KMS-11 (cell line): Measurements from ENCODE around the gene CRYBB2.
"Not testable (repeated sequence)": the region's sequence is repeated elsewhere in the genome, so short reads cannot be mapped to it uniquely, and the experiment has no call there.

Source experiments
- H2AFZ ChIP-seq: fragments of 200-600 bp; sonication (generic); 2 replicates; pipeline ENCODE4 v1.6.1; 2016; ENCODE audit warnings: antibody characterized with exemption, mixed run types, low read depth
- H3K27ac ChIP-seq: fragments of 200-600 bp; sonication (generic); 2 replicates; pipeline ENCODE4 v1.6.1; 2016; ENCODE audit warnings: mild to moderate bottlenecking, mixed run types
- H3K27me3 ChIP-seq: fragments of 200-600 bp; sonication (generic); 2 replicates; pipeline ENCODE4 v1.6.1; 2017; ENCODE audit warnings: mild to moderate bottlenecking, low read depth, mixed run types, moderate library complexity; ENCODE audit not compliant: insufficient read depth
- H3K36me3 ChIP-seq: fragments of 200-600 bp; sonication (generic); 2 replicates; pipeline ENCODE4 v1.6.1; 2017; ENCODE audit warnings: mild to moderate bottlenecking, mixed run types; ENCODE audit not compliant: insufficient read depth
- H3K4me1 ChIP-seq: fragments of 200-600 bp; sonication (generic); 2 replicates; pipeline ENCODE4 v1.6.1; 2016; ENCODE audit warnings: mild to moderate bottlenecking, low read depth, mixed run types; ENCODE audit not compliant: poor library complexity, severe bottlenecking
- H3K4me2 ChIP-seq: fragments of 200-600 bp; sonication (generic); 2 replicates; pipeline ENCODE4 v1.7.0; 2016; ENCODE audit warnings: mild to moderate bottlenecking, mixed run types
- H3K4me3 ChIP-seq: fragments of 200-600 bp; sonication (generic); IDR thresholded peaks from 2 replicates; pipeline ENCODE4 v1.6.1; 2017; ENCODE audit warnings: low read depth, low read length, mixed read lengths; ENCODE audit not compliant: insufficient read depth
- H3K79me2 ChIP-seq: fragments of 200-600 bp; sonication (generic); 2 replicates; pipeline ENCODE4 v1.6.1; 2016; ENCODE audit warnings: low read depth, mixed run types; ENCODE audit not compliant: insufficient read depth
- H3K9ac ChIP-seq: fragments of 200-600 bp; sonication (generic); 2 replicates; pipeline ENCODE4 v1.6.1; 2016; ENCODE audit warnings: mild to moderate bottlenecking, mixed run types
- H4K20me1 ChIP-seq: fragments of 200-600 bp; sonication (generic); 2 replicates; pipeline ENCODE4 v1.6.1; 2016; ENCODE audit warnings: mild to moderate bottlenecking, mixed run types; ENCODE audit not compliant: insufficient read depth
- CTCF ChIP-seq: fragments of 200-600 bp; sonication (generic); conservative IDR thresholded peaks from 2 replicates; pipeline ENCODE4 v1.6.1; 2017; ENCODE audit warnings: low read depth, mild to moderate bottlenecking, antibody characterized with exemption, low read length, moderate library complexity, mixed read lengths

CRYBB2 gene

GRCh38 chr22:25236417-25236816, 17.0 kb downstream of the CRYBB2 start:
- H3K9ac ChIP-seq: no peak overlapping the region
- H3K27ac ChIP-seq: no peak overlapping the region
- no peaks in the 10 kb centered on the region for H3K27me3 ChIP-seq
- H3K4me3 ChIP-seq: no peak overlapping the region
- H3K4me2 ChIP-seq: peak overlapping the region; percentile 49
- no peaks in the 10 kb centered on the region for H3K36me3 ChIP-seq
- peak overlapping the region; percentile 99 for H2AFZ ChIP-seq
- H3K4me1 ChIP-seq: no peaks in the 10 kb centered on the region
- H3K79me2 ChIP-seq: no peaks in the 10 kb centered on the region
- H4K20me1 ChIP-seq: no peaks in the 10 kb centered on the region
- TF ChIP-seq CTCF: no peak

DNA sequence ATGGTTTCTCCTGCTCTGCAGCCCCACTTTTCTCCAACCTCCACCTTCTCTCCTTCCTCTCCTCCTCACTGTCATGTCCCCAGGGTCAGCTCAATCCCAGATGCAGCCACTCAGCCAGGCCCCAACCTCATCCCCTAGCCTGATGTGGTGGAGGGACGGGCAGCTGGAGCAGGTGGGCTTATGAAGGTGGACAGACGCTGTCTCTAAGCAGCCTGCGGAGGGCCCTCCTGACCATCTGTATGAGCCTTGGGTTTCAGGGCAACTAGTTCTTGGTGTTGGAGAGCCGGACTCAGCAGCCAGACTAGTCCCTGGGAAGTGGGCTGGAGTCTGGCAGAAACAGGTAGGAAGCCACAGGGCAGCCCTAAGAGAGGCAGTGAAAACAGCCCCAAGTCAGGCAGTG, 18.1 kb downstream of the CRYBB2 start:
- Histone ChIP-seq H3K4me3 (no peak overlapping the region), H3K4me1 (no peaks in the 10 kb centered on the region), H3K4me2 (no peak overlapping the region), H3K27me3 (no peaks in the 10 kb centered on the region), H3K27ac (no peak overlapping the region), H3K79me2 (no peaks in the 10 kb centered on the region), H3K9ac (no peak overlapping the region), H3K36me3 (no peaks in the 10 kb centered on the region), H2AFZ (no peak overlapping the region), H4K20me1 (no peaks in the 10 kb centered on the region)
- no peak for TF ChIP-seq CTCF

GRCh38 chr22:25238058-25238457, 18.6 kb downstream of the CRYBB2 start:
- H3K9ac ChIP-seq, H3K79me2 ChIP-seq, H3K27me3 ChIP-seq, H2AFZ ChIP-seq, H3K27ac ChIP-seq, H3K36me3 ChIP-seq, H3K4me2 ChIP-seq, H3K4me3 ChIP-seq, H3K4me1 ChIP-seq, H4K20me1 ChIP-seq: not testable (repeated sequence)

- H3K27ac ChIP-seq, H3K9ac ChIP-seq, H3K4me3 ChIP-seq, H3K4me1 ChIP-seq, H3K4me2 ChIP-seq, H4K20me1 ChIP-seq, H2AFZ ChIP-seq, H3K36me3 ChIP-seq, H3K79me2 ChIP-seq, H3K27me3 ChIP-seq: not testable (repeated sequence)
Observed at GRCh38 chr22:25255169-25255568, 35.7 kb downstream of the CRYBB2 start.

GRCh38 chr22:25267567-25267966, 48.1 kb downstream of the CRYBB2 start:
- H3K79me2 ChIP-seq, H4K20me1 ChIP-seq, H3K4me3 ChIP-seq, H3K36me3 ChIP-seq, H3K4me2 ChIP-seq, H3K4me1 ChIP-seq, H3K9ac ChIP-seq, H3K27me3 ChIP-seq, H3K27ac ChIP-seq, H2AFZ ChIP-seq: not testable (repeated sequence)

DNA sequence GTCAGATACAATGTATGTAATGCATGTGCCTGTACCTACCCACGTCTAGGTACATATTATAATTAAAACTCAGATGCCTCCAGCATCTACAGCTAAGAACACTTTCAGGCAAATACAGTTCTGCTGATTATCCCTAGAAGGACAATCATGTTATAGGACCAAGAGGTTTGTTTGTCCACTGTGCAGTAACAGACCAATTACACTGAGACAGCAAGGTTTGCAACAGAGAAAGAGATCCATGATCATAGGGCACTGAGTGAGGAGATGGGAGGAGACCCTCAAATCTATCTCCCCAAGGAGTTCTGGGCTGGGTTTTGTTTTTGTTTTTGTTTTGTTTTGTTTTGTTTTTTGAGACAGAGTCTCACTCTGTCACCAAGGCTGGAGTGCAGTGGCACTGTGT, 49.5 kb downstream of the CRYBB2 start:
- not testable (repeated sequence) for H2AFZ ChIP-seq, H3K9ac ChIP-seq, H3K4me1 ChIP-seq, H3K4me3 ChIP-seq, H3K27ac ChIP-seq, H3K36me3 ChIP-seq, H3K27me3 ChIP-seq, H4K20me1 ChIP-seq, H3K4me2 ChIP-seq, H3K79me2 ChIP-seq

- H3K79me2 ChIP-seq, H3K27me3 ChIP-seq, H3K36me3 ChIP-seq, H3K27ac ChIP-seq, H3K4me1 ChIP-seq, H2AFZ ChIP-seq, H3K9ac ChIP-seq, H4K20me1 ChIP-seq, H3K4me2 ChIP-seq, H3K4me3 ChIP-seq: not testable (repeated sequence)
Observed at GRCh38 chr22:25270061-25270460, 50.6 kb downstream of the CRYBB2 start.

- not testable (repeated sequence) for H3K4me2 ChIP-seq, H3K27ac ChIP-seq, H3K27me3 ChIP-seq, H4K20me1 ChIP-seq, H3K4me1 ChIP-seq, H3K9ac ChIP-seq, H3K4me3 ChIP-seq, H3K79me2 ChIP-seq, H2AFZ ChIP-seq, H3K36me3 ChIP-seq
Observed at GRCh38 chr22:25273231-25273630, 53.8 kb downstream of the CRYBB2 start.

DNA sequence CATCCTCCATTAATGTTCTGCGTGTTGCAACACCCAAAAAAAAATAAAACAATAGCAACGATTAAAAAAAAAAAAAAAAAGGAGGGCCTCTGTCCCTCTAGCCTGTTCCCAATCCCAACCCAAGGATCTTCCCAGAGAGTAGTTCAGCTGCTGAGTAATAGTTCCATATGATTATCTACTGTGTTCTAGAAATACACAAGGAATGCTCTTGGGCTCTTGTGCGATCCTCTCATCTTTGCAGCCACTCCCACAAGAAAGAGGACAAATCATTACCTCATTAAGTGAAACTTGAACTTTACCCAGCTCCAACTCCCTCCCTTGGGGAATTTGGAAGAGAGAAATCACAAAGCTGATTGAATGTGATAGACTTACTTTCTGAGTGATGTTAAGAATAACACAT, 54.5 kb downstream of the CRYBB2 start:
- H3K79me2 ChIP-seq, H3K36me3 ChIP-seq, H3K9ac ChIP-seq, H2AFZ ChIP-seq, H3K4me1 ChIP-seq, H3K27ac ChIP-seq, H4K20me1 ChIP-seq, H3K4me3 ChIP-seq, H3K27me3 ChIP-seq, H3K4me2 ChIP-seq: not testable (repeated sequence)
